ENCODE measurements around the gene SLC30A3. TPM values are rescaled to one million over a fixed set of nuclear protein-coding genes. Genes with fewer than 3 reads are reported as not detected.

The SLC30A3 gene
- polyA plus RNA-seq, 1 donor from 2014 or later = not detected

DNA sequence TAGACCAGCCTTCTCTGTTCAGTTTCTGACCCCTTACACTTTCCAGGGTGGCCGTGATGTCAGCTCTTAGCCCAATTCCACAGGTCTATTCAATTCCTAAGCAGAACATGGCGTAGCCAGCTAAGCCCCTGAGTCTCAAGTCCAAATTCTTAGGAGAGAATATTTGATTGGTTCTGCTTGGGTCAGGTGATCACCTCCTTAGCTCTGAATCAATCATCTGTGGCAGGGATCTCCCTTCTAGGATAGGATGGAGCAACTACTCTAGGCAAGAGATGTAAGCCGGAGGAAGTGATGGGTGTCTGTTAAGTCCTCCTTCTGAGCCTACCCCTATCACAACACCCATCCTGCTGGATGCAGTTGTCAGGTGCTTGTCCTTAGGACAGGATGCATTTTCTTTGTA lies 34.3 kb upstream of the SLC30A3 start:
- H3K9ac ChIP-seq (ENCODE audit: low read length) = no peak overlapping the region
- H2AFZ ChIP-seq (ENCODE audit: low read depth, low read length) = no peak overlapping the region
- no peak overlapping the region for H3K4me3 ChIP-seq (ENCODE audit: low read length)
- H3F3A ChIP-seq (ENCODE audit: insufficient read depth, low read length, poor library complexity, severe bottlenecking) = no peaks in the 10 kb centered on the region
- no peaks in the 10 kb centered on the region for H3K36me3 ChIP-seq (ENCODE audit: insufficient read depth, low read length)
- no peaks in the 10 kb centered on the region for H4K20me1 ChIP-seq (ENCODE audit: insufficient read depth)
- no peak overlapping the region for H3K27ac ChIP-seq (ENCODE audit: low read length)
- no peaks in the 10 kb centered on the region for H3K9me2 ChIP-seq (ENCODE audit: insufficient read depth, low read length)
- H3K9me3 ChIP-seq (ENCODE audit: low read length) = no peaks in the 10 kb centered on the region
- no peak overlapping the region for H3K4me2 ChIP-seq (ENCODE audit: low read length)
- H3K79me2 ChIP-seq (replicated peaks; ENCODE audit: insufficient read depth, low read length) = no peaks in the 10 kb centered on the region
- no peaks in the 10 kb centered on the region for H3K27me3 ChIP-seq (ENCODE audit: insufficient read depth, low read depth, low read length)
- no peak for TF ChIP-seq TAF1 (IDR thresholded peaks at IDR 0.05; ENCODE audit: low read depth)
- TF ChIP-seq RAD21 (conservative IDR thresholded peaks at IDR 0.05) = no peak
- TF ChIP-seq SMC3 (conservative IDR thresholded peaks at IDR 0.05; ENCODE audit: poor library complexity) = no peak
- TF ChIP-seq, protein P1, sequence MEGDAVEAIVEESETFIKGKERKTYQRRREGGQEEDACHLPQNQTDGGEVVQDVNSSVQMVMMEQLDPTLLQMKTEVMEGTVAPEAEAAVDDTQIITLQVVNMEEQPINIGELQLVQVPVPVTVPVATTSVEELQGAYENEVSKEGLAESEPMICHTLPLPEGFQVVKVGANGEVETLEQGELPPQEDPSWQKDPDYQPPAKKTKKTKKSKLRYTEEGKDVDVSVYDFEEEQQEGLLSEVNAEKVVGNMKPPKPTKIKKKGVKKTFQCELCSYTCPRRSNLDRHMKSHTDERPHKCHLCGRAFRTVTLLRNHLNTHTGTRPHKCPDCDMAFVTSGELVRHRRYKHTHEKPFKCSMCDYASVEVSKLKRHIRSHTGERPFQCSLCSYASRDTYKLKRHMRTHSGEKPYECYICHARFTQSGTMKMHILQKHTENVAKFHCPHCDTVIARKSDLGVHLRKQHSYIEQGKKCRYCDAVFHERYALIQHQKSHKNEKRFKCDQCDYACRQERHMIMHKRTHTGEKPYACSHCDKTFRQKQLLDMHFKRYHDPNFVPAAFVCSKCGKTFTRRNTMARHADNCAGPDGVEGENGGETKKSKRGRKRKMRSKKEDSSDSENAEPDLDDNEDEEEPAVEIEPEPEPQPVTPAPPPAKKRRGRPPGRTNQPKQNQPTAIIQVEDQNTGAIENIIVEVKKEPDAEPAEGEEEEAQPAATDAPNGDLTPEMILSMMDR (IDR thresholded peaks at IDR 0.05; ENCODE audit: poor library complexity, severe bottlenecking) = no peak
- TF ChIP-seq EP300 (conservative IDR thresholded peaks at IDR 0.05; ENCODE audit: poor library complexity, severe bottlenecking) = no peak
- TF ChIP-seq POLR2AphosphoS5 (IDR thresholded peaks at IDR 0.05) = no peak
- no peak for TF ChIP-seq EZH2 (IDR thresholded peaks at IDR 0.05; ENCODE audit: borderline replicate concordance, insufficient read depth, low read length, poor library complexity, severe bottlenecking)
- no peak for TF ChIP-seq MXI1 (conservative IDR thresholded peaks at IDR 0.05; ENCODE audit: poor library complexity, severe bottlenecking)
- TF ChIP-seq REST (IDR thresholded peaks at IDR 0.05; ENCODE audit: borderline replicate concordance) = no peak

GRCh38 chr2:27296481-27296880 lies 33.6 kb upstream of the SLC30A3 start:
- no peaks in the 10 kb centered on the region for H3K9me2 ChIP-seq (ENCODE audit: insufficient read depth, low read length)
- TF ChIP-seq POLR2AphosphoS5 (IDR thresholded peaks at IDR 0.05) = no peak
- TF ChIP-seq TAF1 (IDR thresholded peaks at IDR 0.05; ENCODE audit: low read depth) = no peak
- TF ChIP-seq, protein P1 (IDR thresholded peaks at IDR 0.05; ENCODE audit: poor library complexity, severe bottlenecking) = no peak
- no peak for TF ChIP-seq RAD21 (conservative IDR thresholded peaks at IDR 0.05)
- no peak for TF ChIP-seq REST (IDR thresholded peaks at IDR 0.05; ENCODE audit: borderline replicate concordance)
- TF ChIP-seq SMC3 (conservative IDR thresholded peaks at IDR 0.05; ENCODE audit: poor library complexity) = no peak
- H3K4me3 ChIP-seq (ENCODE audit: low read length) = no peak overlapping the region
- no peaks in the 10 kb centered on the region for H3F3A ChIP-seq (ENCODE audit: insufficient read depth, low read length, poor library complexity, severe bottlenecking)
- no peaks in the 10 kb centered on the region for H3K79me2 ChIP-seq (replicated peaks; ENCODE audit: insufficient read depth, low read length)
- H3K36me3 ChIP-seq (ENCODE audit: insufficient read depth, low read length) = no peaks in the 10 kb centered on the region
- H3K9me3 ChIP-seq (ENCODE audit: low read length) = no peaks in the 10 kb centered on the region
- no peak overlapping the region for H2AFZ ChIP-seq (ENCODE audit: low read depth, low read length)
- no peak overlapping the region for H3K9ac ChIP-seq (ENCODE audit: low read length)
- H3K4me2 ChIP-seq (ENCODE audit: low read length) = no peak overlapping the region
- H4K20me1 ChIP-seq (ENCODE audit: insufficient read depth) = no peaks in the 10 kb centered on the region
- no peak overlapping the region for H3K27ac ChIP-seq (ENCODE audit: low read length)
- peaks cover 4% of the 10 kb centered on the region for H3K27me3 ChIP-seq (ENCODE audit: insufficient read depth, low read depth, low read length)

Measured in neural cell (in vitro differentiated cells).